PC-3 (cell line): ENCODE data around the gene MINDY4B. TPM values are rescaled to one million over a fixed set of nuclear protein-coding genes. Genes with fewer than 3 reads are reported as not detected.

ENCODE experiments used
- ATAC-seq: fragments of 200-7000 bp; cut with Tn5 transposase; 2 replicates; pipeline ENCODE4 v1.9.1; 2020; ENCODE audit warnings: mild to moderate bottlenecking, moderate library complexity
- Bru-seq: library from RNA; stranded (reverse); fragments of 400-500 nt; gene quantifications from one replicate; lab custom pipeline; 2021; lab: Mats Ljungman, UMichigan
- BruChase-seq, 2 experiments: library from RNA; stranded (reverse); fragments of 400-500 nt; gene quantifications; one replicate each; lab custom pipeline; 2021; lab: Mats Ljungman, UMichigan
- BruUV-seq: library from RNA; stranded (reverse); fragments of 400-500 nt; replicated peaks from 2 replicates; lab custom pipeline; 2021; lab: Mats Ljungman, UMichigan
- CTCF ChIA-PET: fragments of 300-600 bp; sonication (Branson Sonifier 250); formaldehyde crosslinking; loops from one replicate; lab custom pipeline; 2022; ENCODE audit warnings: antibody characterized with exemption; lab: Charles Lee
- POLR2A ChIA-PET: fragments of 300-600 bp; sonication (Branson Sonifier 250); formaldehyde crosslinking; loops from one replicate; lab custom pipeline; 2022; ENCODE audit warnings: antibody characterized with exemption; ENCODE audit not compliant: unreplicated experiment; lab: Charles Lee
- DNase-seq: peaks from one replicate; pipeline ENCODE4 v3.0.0-alpha.2; 2015
- H2AFZ ChIP-seq: fragments of 300-600 bp; sonication (generic); 2 replicates; pipeline ENCODE4 v1.6.0; 2016; ENCODE audit warnings: antibody characterized with exemption, low read length
- H3F3A ChIP-seq: fragments of 300-600 bp; sonication (generic); one replicate; pipeline ENCODE4 v1.6.0; 2017; ENCODE audit warnings: antibody characterized with exemption, low read length, control low read depth, mild to moderate bottlenecking; ENCODE audit not compliant: unreplicated experiment
- H3K27ac ChIP-seq: fragments of 300-600 bp; sonication (generic); 2 replicates; pipeline ENCODE4 v1.5.1; 2016; ENCODE audit warnings: mild to moderate bottlenecking, low read length
- H3K27me3 ChIP-seq: fragments of 300-600 bp; sonication (generic); 2 replicates; pipeline ENCODE4 v1.6.1; 2016; ENCODE audit warnings: low read length, mixed read lengths
- H3K36me3 ChIP-seq: fragments of 300-600 bp; sonication (generic); 2 replicates; pipeline ENCODE4 v1.6.1; 2016; ENCODE audit warnings: low read depth, mixed run types, low read length, mixed read lengths
- H3K4me1 ChIP-seq: fragments of 300-600 bp; sonication (generic); 2 replicates; pipeline ENCODE4 v1.5.1; 2016; ENCODE audit warnings: low read length; ENCODE audit not compliant: insufficient read depth
- H3K4me2 ChIP-seq: fragments of 300-600 bp; sonication (generic); 2 replicates; pipeline ENCODE4 v1.6.0; 2016; ENCODE audit warnings: low read length
- H3K4me3 ChIP-seq: fragments of 300-600 bp; sonication (generic); 2 replicates; pipeline ENCODE4 v1.5.1; 2016; ENCODE audit warnings: mild to moderate bottlenecking, low read length, mixed read lengths
- H3K79me2 ChIP-seq: fragments of 300-600 bp; sonication (generic); 2 replicates; pipeline ENCODE4 v1.6.1; 2017; ENCODE audit warnings: low read length, mixed read lengths
- H3K9ac ChIP-seq: fragments of 300-600 bp; sonication (generic); 2 replicates; pipeline ENCODE4 v1.6.0; 2016; ENCODE audit warnings: mild to moderate bottlenecking, low read length
- H3K9me2 ChIP-seq: fragments of 300-600 bp; sonication (generic); replicated peaks from 2 replicates; pipeline ENCODE4 v1.6.1; 2016; ENCODE audit warnings: mixed run types, low read length, mixed read lengths
- H3K9me3 ChIP-seq: fragments of 300-600 bp; sonication (generic); 2 replicates; pipeline ENCODE4 v1.6.1; 2016; ENCODE audit warnings: low read length, mixed read lengths
- H4K20me1 ChIP-seq: fragments of 300-600 bp; sonication (generic); 2 replicates; pipeline ENCODE4 v1.6.1; 2016; ENCODE audit warnings: low read length, mixed read lengths
- CTCF ChIP-seq: fragments of 300-600 bp; sonication (generic); conservative IDR thresholded peaks from 2 replicates; pipeline ENCODE4 v1.5.1; 2017; ENCODE audit warnings: antibody characterized with exemption, low read depth, mild to moderate bottlenecking, low read length
- EZH2 ChIP-seq: fragments of 300-600 bp; sonication (generic); IDR thresholded peaks from one replicate; pipeline ENCODE4 v1.6.1; 2017; ENCODE audit warnings: antibody characterized with exemption, mild to moderate bottlenecking, low read length; ENCODE audit not compliant: unreplicated experiment
- EZH2phosphoT487 ChIP-seq: fragments of 300-600 bp; sonication (generic); IDR thresholded peaks from 2 replicates; pipeline ENCODE4 v1.6.1; 2018; ENCODE audit warnings: mild to moderate bottlenecking, antibody characterized with exemption, low read length, borderline replicate concordance
- intact Hi-C: fragments of 100-400 bp; cut with micrococcal nuclease; formaldehyde crosslinking; loops from 2 replicates; pipeline ENCODE4 v1.9.0; 2023
- long read RNA-seq: library from polyadenylated mRNA; unstranded; transcript quantifications from one replicate; pipeline ENCODE4 v2.0.0, GENCODE V29; 2021; ENCODE audit not compliant: unreplicated experiment
- total RNA-seq: library from RNA; depleted of rRNA; stranded (reverse); fragments of >200 nt; gene quantifications from 2 replicates; pipeline ENCODE4 v1.2.3, GENCODE V29; 2014; rRNA removed

Gene MINDY4B
- total RNA-seq: not detected in 2 replicates
- not detected for Bru-seq, nascent RNA
- not detected for BruChase-seq, experiment 1, labeled RNA remaining after a 6-hour chase
- not detected for BruChase-seq, experiment 2, labeled RNA remaining after a 2-hour chase
- long read RNA-seq, partial matches to known transcripts: 0 of 1 reads
- long read RNA-seq, other reads (novel, unspliced or antisense): 1 of 1 reads

- H3K36me3 ChIP-seq: no peaks in the 10 kb centered on the region
- no peak for TF ChIP-seq EZH2
- TF ChIP-seq EZH2phosphoT487: no peak
- DNase-seq (no peak), ATAC-seq (no peak)
- POLR2A ChIA-PET: no interaction called here
- H3K4me2 ChIP-seq: no peak within 1 kb of the TSS
- H2AFZ ChIP-seq: no peak within 1 kb of the TSS
- H3K4me3 ChIP-seq: no peak within 1 kb of the TSS
- no peak within 1 kb of the TSS for H3K9ac ChIP-seq
- no peaks in the 10 kb centered on the region for H3F3A ChIP-seq
- intact Hi-C loops: no loop called here
- H4K20me1 ChIP-seq: no peaks in the 10 kb centered on the region
- H3K79me2 ChIP-seq: no peaks in the 10 kb centered on the region
- CTCF ChIA-PET: no interaction called here
- H3K4me1 ChIP-seq: no peaks in the 10 kb centered on the region
- BruUV-seq: no TSS peak
- peaks cover 95% of the 10 kb centered on the region for H3K27me3 ChIP-seq
- 0 out of 2 replicates have a peak, but pooled peaks cover 7% of the 10 kb centered on the region for H3K9me3 ChIP-seq
- H3K9me2 ChIP-seq: no peaks in the 10 kb centered on the region
- no peak within 1 kb of the TSS for H3K27ac ChIP-seq
These were observed at the start of gene MINDY4B for GRCh38 chr3:150905339-150905738. MINDY4B (minus strand) TSS chr3:150905439; CDS start chr3:150905439, 0 bp downstream.

- Histone ChIP-seq H3K27me3 (peaks cover 74% of the 10 kb centered on the region), H3K79me2 (no peaks in the 10 kb centered on the region), H3K4me2 (no peak overlapping the region), H3K9me2 (no peaks in the 10 kb centered on the region), H4K20me1 (no peaks in the 10 kb centered on the region), H3F3A (no peaks in the 10 kb centered on the region), H3K27ac (no peak overlapping the region), H3K4me3 (no peak overlapping the region), H2AFZ (no peak overlapping the region), H3K9me3 (no peaks in the 10 kb centered on the region), H3K4me1 (no peaks in the 10 kb centered on the region), H3K36me3 (no peaks in the 10 kb centered on the region), H3K9ac (no peak overlapping the region)
- DNase-seq (no peak), ATAC-seq (no peak)
- TF ChIP-seq EZH2phosphoT487 (no peak), EZH2 (no peak), CTCF (no peak)
- CTCF ChIA-PET: no interaction called here
- intact Hi-C loops: no loop called here
- no TSS peak for BruUV-seq
- POLR2A ChIA-PET: no interaction called here
These were observed 46.7 kb upstream of the MINDY4B start for GRCh38 chr3:150951923-150952322.

GRCh38 chr3:150945226-150946032 lies 40.2 kb upstream of the MINDY4B start:
- Histone ChIP-seq H3K27me3 (peaks cover 54% of the 10 kb centered on the region), H3K4me3 (no peak overlapping the region), H3K27ac (no peak overlapping the region), H4K20me1 (no peaks in the 10 kb centered on the region), H3K79me2 (no peaks in the 10 kb centered on the region), H3K9ac (no peak overlapping the region), H3K9me2 (no peaks in the 10 kb centered on the region), H3K9me3 (no peaks in the 10 kb centered on the region), H3K4me1 (no peaks in the 10 kb centered on the region), H3F3A (no peaks in the 10 kb centered on the region), H3K4me2 (no peak overlapping the region), H2AFZ (no peak overlapping the region), H3K36me3 (no peaks in the 10 kb centered on the region)
- intact Hi-C loops: no loop called here
- peak; percentile 25 for DNase-seq
- no peak for ATAC-seq
- ChIA-PET POLR2A (no interaction called here), CTCF (no interaction called here)
- no TSS peak for BruUV-seq
- TF ChIP-seq EZH2 (no peak), CTCF (no peak), EZH2phosphoT487 (no peak)
